Endothelial cell of umbilical vein (primary cell): Measurements from ENCODE around the gene ERLEC1. TPM values are rescaled to one million over a fixed set of nuclear protein-coding genes. Genes with fewer than 3 reads are reported as not detected.

ENCODE experiments used
- BruUV-seq: library from RNA; stranded (reverse); fragments of 400-500 nt; replicated peaks from 2 replicates; lab custom pipeline; 2021; lab: Mats Ljungman, UMichigan
- CTCF ChIA-PET: fragments of 300-600, 350-600 bp; sonication (Branson Sonifier 250); formaldehyde crosslinking; loops from one replicate; lab custom pipeline; 2021; ENCODE audit warnings: antibody characterized with exemption, inconsistent platforms; lab: Charles Lee
- POLR2A ChIA-PET: fragments of 300-600, 350-600 bp; sonication (Branson Sonifier 250); formaldehyde crosslinking; loops from one replicate; lab custom pipeline; 2021; ENCODE audit warnings: antibody characterized with exemption, inconsistent platforms; lab: Charles Lee
- DNase-seq: peaks from one replicate; pipeline ENCODE4 v3.0.0-alpha.2; 2011; ENCODE audit warnings: low read depth, low spot score
- FAIRE-seq: peaks from 2 replicates; lab custom pipeline; 2011; peaks lifted over from hg19 to GRCh38; lab: Jason Lieb, UNC
- H2AFZ ChIP-seq: 2 replicates; pipeline ENCODE4 v1.6.0; 2012; ENCODE audit warnings: low read depth, low read length, control low read depth, inconsistent platforms
- H3K27ac ChIP-seq: 2 replicates; pipeline ENCODE4 v1.5.1; 2011; ENCODE audit warnings: low read depth, mild to moderate bottlenecking, control low read depth, low read length, moderate library complexity; ENCODE audit not compliant: insufficient read depth
- H3K27me3 ChIP-seq, 2 experiments: 2 replicates each; pipeline versions ENCODE4 v1.6.0 to v1.6.1; 2011; ENCODE audit warnings: low read length in 2 of 2, mixed read lengths in 1 of 2; ENCODE audit not compliant: control insufficient read depth in 2 of 2, insufficient read depth in 2 of 2
- H3K36me3 ChIP-seq, 2 experiments: 2 replicates in 1 of 2; 3 replicates in 1 of 2; pipeline ENCODE4 v1.5.1; 2011; ENCODE audit warnings: low read length in 2 of 2, mild to moderate bottlenecking in 1 of 2, moderate library complexity in 1 of 2; ENCODE audit not compliant: control insufficient read depth in 2 of 2, insufficient read depth in 2 of 2; ENCODE audit errors: extremely low read depth in 1 of 2
- H3K4me1 ChIP-seq: 3 replicates; pipeline ENCODE4 v1.5.1; 2011; ENCODE audit warnings: mild to moderate bottlenecking, low read length; ENCODE audit not compliant: control insufficient read depth, insufficient read depth; ENCODE audit errors: extremely low read depth
- H3K4me2 ChIP-seq: 2 replicates; pipeline ENCODE4 v1.6.1; 2011; ENCODE audit warnings: low read length, control low read depth, mixed read lengths; ENCODE audit not compliant: insufficient read depth
- H3K4me3 ChIP-seq, 3 experiments: fragments of 200-600 bp in 1 of 3; sonication (generic), shearing (Covaris generic) in 1 of 3; replicated peaks in 1 of 3; 2 replicates each; pipeline ENCODE4 v1.5.1; 2011 to 2016; ENCODE audit warnings: control low read depth in 3 of 3, low read length in 3 of 3, mild to moderate bottlenecking in 2 of 3, inconsistent platforms in 1 of 3, low read depth in 1 of 3, moderate library complexity in 1 of 3; ENCODE audit not compliant: insufficient read depth in 1 of 3
- H3K79me2 ChIP-seq: 2 replicates; pipeline ENCODE4 v1.6.0; 2012; ENCODE audit warnings: low read length, inconsistent platforms; ENCODE audit not compliant: control insufficient read depth, insufficient read depth
- H3K9ac ChIP-seq: replicated peaks from 2 replicates; pipeline ENCODE3; 2011; ENCODE audit warnings: low read length, control low read depth; ENCODE audit not compliant: insufficient read depth; ENCODE audit errors: extremely low read depth
- H3K9me1 ChIP-seq: replicated peaks from 3 replicates; pipeline ENCODE4 v1.6.0; 2011; ENCODE audit warnings: mild to moderate bottlenecking, low read length; ENCODE audit not compliant: control insufficient read depth, insufficient read depth; ENCODE audit errors: extremely low read depth
- H3K9me3 ChIP-seq: replicated peaks from 2 replicates; pipeline ENCODE4 v1.5.1; 2012; ENCODE audit warnings: low read length, inconsistent platforms; ENCODE audit not compliant: control insufficient read depth, insufficient read depth
- H4K20me1 ChIP-seq: replicated peaks from 2 replicates; pipeline ENCODE3; 2011; ENCODE audit warnings: mild to moderate bottlenecking, low read length; ENCODE audit not compliant: control insufficient read depth, insufficient read depth; ENCODE audit errors: extremely low read depth
- EZH2 ChIP-seq: IDR thresholded peaks from 2 replicates; pipeline ENCODE4 v1.6.1; 2012; ENCODE audit warnings: borderline replicate concordance, low read depth, mild to moderate bottlenecking, moderate library complexity, low read length, inconsistent platforms; ENCODE audit not compliant: severe bottlenecking
- FOS ChIP-seq: IDR thresholded peaks from 2 replicates; pipeline ENCODE4 v1.6.1; 2011; ENCODE audit warnings: mild to moderate bottlenecking, low read length, moderate library complexity, borderline replicate concordance; ENCODE audit not compliant: insufficient read depth
- GATA2 ChIP-seq: IDR thresholded peaks from 2 replicates; pipeline ENCODE4 v1.7.0; 2011; ENCODE audit warnings: low read depth, mild to moderate bottlenecking, moderate library complexity, mixed read lengths, low read length; ENCODE audit not compliant: insufficient read length, insufficient read depth
- JUN ChIP-seq: IDR thresholded peaks from 2 replicates; pipeline ENCODE4 v1.6.1; 2011; ENCODE audit warnings: borderline replicate concordance, low read depth; ENCODE audit not compliant: insufficient read length, insufficient read depth
- MYC ChIP-seq: IDR thresholded peaks from one replicate; pipeline ENCODE4 v1.6.1; 2011; ENCODE audit warnings: mild to moderate bottlenecking, low read depth, low read length
- POLR2A ChIP-seq: IDR thresholded peaks from 2 replicates; pipeline ENCODE4 v1.6.1; 2012; ENCODE audit warnings: low read depth, mild to moderate bottlenecking, control low read depth, low read length
- POLR2AphosphoS5 ChIP-seq: IDR thresholded peaks from 2 replicates; pipeline ENCODE4 v1.6.1; 2012; ENCODE audit warnings: low read depth, mild to moderate bottlenecking, control low read depth, low read length, moderate library complexity; ENCODE audit not compliant: insufficient read depth
- dilution Hi-C: fragments of 300-500 bp; cut with MboI; formaldehyde crosslinking; loops from one replicate; pipeline ENCODE4 v1.15.0; 2019; ENCODE audit warnings: low sequenced_read_pairs; ENCODE audit not compliant: extremely low pct_ligation_motif_present
- intact Hi-C: fragments of 100-400 bp; cut with micrococcal nuclease; formaldehyde crosslinking; loops from one replicate; pipeline ENCODE4 v1.10.0; 2022
- polyA plus RNA-seq, 4 experiments: library from polyadenylated mRNA; depleted of rRNA in 3 of 4; stranded (reverse) in 3 of 4; unstranded in 1 of 4; fragments of >200 nt; gene quantifications; 2 replicates each; pipeline versions ENCODE4 v1.2.1 to v1.2.3, GENCODE V29; 2011 to 2012; ENCODE audit warnings: missing spikeins in 1 of 4
- total RNA-seq: library from RNA; stranded (reverse); gene quantifications from 2 replicates; pipeline ENCODE4 v1.2.3, GENCODE V29; 2021
- TF ChIP-seq, protein P1 (sequence below), 2 donors: IDR thresholded peaks; 1 replicate in 1 of 2; 2 replicates in 1 of 2; pipeline ENCODE4 v1.5.1; 2011; ENCODE audit warnings: low read length in 2 of 2, mild to moderate bottlenecking in 2 of 2, moderate library complexity in 2 of 2, control low read depth in 1 of 2, inconsistent platforms in 1 of 2, low read depth in 1 of 2; ENCODE audit not compliant: insufficient read depth in 1 of 2; ENCODE audit errors: extremely low read depth in 1 of 2
- TF ChIP-seq, protein P2 (sequence below): IDR thresholded peaks from 2 replicates; pipeline ENCODE4 v1.6.1; 2011; ENCODE audit not compliant: insufficient read depth, insufficient read length

Gene ERLEC1
- total and polyA plus RNA-seq, 2 donors (not counting 3 experiments of a cell fraction or from before 2014, with no cell fraction given), result 23.1 to 37.6 TPM

DNA sequence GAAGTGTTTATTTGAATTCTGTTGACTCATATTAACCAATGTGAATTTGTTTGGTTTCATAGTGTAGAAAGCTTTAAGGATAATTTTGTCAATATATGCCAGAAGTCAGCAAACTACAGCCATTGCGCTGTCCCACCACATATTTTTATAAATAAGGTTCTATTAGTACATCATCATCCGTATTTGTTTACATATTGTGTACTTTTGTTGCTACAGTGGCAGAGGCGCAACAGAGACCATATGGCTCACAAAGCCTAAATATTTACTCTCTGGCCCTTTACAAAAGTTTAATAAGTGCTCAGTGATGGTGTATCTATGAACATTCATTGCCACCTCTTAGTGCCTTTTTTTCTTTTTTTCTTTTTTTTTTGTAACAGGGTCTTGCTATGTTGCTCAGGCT lies 6.4 kb downstream of the ERLEC1 start:
- Histone ChIP-seq H3K4me1 (peaks cover 2% of the 10 kb centered on the region), H3K79me2 (peaks cover 29% of the 10 kb centered on the region), H2AFZ (no peak overlapping the region), H3K27ac (no peak overlapping the region), H3K27me3 (no peaks in the 10 kb centered on the region), H4K20me1 (peaks cover 2% of the 10 kb centered on the region), H3K4me3 (no peak overlapping the region), H3K4me2 (no peak overlapping the region), H3K9me1 (no peaks in the 10 kb centered on the region), H3K36me3 (peaks cover 0 to 1% of the 10 kb centered on the region in 2 experiments), H3K9me3 (no peaks in the 10 kb centered on the region), H3K9ac (no peak overlapping the region)
- dilution Hi-C loops (no loop called here), intact Hi-C loops (no loop called here)
- BruUV-seq, result no TSS peak
- ChIA-PET POLR2A (no interaction called here), CTCF (no interaction called here)
- FAIRE-seq, result no peak
- DNase-seq, result no peak
- TF ChIP-seq, protein P1, sequence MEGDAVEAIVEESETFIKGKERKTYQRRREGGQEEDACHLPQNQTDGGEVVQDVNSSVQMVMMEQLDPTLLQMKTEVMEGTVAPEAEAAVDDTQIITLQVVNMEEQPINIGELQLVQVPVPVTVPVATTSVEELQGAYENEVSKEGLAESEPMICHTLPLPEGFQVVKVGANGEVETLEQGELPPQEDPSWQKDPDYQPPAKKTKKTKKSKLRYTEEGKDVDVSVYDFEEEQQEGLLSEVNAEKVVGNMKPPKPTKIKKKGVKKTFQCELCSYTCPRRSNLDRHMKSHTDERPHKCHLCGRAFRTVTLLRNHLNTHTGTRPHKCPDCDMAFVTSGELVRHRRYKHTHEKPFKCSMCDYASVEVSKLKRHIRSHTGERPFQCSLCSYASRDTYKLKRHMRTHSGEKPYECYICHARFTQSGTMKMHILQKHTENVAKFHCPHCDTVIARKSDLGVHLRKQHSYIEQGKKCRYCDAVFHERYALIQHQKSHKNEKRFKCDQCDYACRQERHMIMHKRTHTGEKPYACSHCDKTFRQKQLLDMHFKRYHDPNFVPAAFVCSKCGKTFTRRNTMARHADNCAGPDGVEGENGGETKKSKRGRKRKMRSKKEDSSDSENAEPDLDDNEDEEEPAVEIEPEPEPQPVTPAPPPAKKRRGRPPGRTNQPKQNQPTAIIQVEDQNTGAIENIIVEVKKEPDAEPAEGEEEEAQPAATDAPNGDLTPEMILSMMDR (IDR thresholded peaks at IDR 0.05; ENCODE audit: extremely low read depth in 1 of 2, insufficient read depth in 1 of 2, low read depth in 1 of 2, low read length in 2 of 2), result no peak
- TF ChIP-seq GATA2 (no peak), POLR2A (no peak), JUN (no peak), POLR2AphosphoS5 (no peak), EZH2 (no peak), FOS (no peak), MYC (no peak)
- TF ChIP-seq, protein P2, sequence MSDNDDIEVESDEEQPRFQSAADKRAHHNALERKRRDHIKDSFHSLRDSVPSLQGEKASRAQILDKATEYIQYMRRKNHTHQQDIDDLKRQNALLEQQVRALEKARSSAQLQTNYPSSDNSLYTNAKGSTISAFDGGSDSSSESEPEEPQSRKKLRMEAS, result no peak
